Measurements from ENCODE around the gene CA10.
A peak's percentile ranks its signal among the peaks of the same experiment; 100 is the strongest.

CA10 gene

GRCh38 chr17:51646539-51646938 lies 512.0 kb downstream of the CA10 start:
- TF ChIP-seq CTCF (IDR thresholded peaks at IDR 0.05; ENCODE audit: insufficient read depth, low read length, poor library complexity, severe bottlenecking) = no peak
- Histone ChIP-seq H3K36me3 (ENCODE audit: control insufficient read depth, insufficient read depth, low read length) (no peaks in the 10 kb centered on the region), H3K4me3 (replicated peaks; ENCODE audit: low read depth, low read length) (no peak overlapping the region), H3K27me3 (replicated peaks; ENCODE audit: control insufficient read depth, insufficient read depth, low read length) (no peaks in the 10 kb centered on the region; the same call in 1 of the 2 replicates)
- no peak for DNase-seq (ENCODE audit: extremely low read depth, insufficient read length)

DNA sequence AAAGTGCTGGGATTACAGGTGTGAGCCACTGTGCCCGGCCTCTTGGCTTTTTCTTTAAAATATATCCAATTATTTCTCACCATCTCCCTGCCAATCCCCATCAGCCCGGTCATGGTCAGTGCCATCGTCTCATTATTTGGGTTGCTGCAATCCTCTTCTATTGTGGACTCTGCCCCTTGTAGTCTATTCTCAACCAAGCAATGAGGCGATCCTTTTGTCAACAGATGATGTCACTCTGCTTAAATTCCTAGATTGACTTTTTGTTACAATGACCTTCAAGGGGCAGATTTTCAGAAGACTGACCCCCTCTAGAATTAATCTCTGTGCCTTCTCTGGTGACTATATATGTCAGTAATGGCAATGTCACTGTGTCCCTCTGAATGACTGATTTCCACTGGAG lies 513.5 kb downstream of the CA10 start:
- no peak for TF ChIP-seq CTCF (IDR thresholded peaks at IDR 0.05; ENCODE audit: insufficient read depth, low read length, poor library complexity, severe bottlenecking)
- Histone ChIP-seq H3K4me3 (replicated peaks; ENCODE audit: low read depth, low read length) (no peak overlapping the region), H3K27me3 (replicated peaks; ENCODE audit: control insufficient read depth, insufficient read depth, low read length) (no peaks in the 10 kb centered on the region), H3K36me3 (ENCODE audit: control insufficient read depth, insufficient read depth, low read length) (no peaks in the 10 kb centered on the region)
- DNase-seq (ENCODE audit: extremely low read depth, insufficient read length) = no peak

DNA sequence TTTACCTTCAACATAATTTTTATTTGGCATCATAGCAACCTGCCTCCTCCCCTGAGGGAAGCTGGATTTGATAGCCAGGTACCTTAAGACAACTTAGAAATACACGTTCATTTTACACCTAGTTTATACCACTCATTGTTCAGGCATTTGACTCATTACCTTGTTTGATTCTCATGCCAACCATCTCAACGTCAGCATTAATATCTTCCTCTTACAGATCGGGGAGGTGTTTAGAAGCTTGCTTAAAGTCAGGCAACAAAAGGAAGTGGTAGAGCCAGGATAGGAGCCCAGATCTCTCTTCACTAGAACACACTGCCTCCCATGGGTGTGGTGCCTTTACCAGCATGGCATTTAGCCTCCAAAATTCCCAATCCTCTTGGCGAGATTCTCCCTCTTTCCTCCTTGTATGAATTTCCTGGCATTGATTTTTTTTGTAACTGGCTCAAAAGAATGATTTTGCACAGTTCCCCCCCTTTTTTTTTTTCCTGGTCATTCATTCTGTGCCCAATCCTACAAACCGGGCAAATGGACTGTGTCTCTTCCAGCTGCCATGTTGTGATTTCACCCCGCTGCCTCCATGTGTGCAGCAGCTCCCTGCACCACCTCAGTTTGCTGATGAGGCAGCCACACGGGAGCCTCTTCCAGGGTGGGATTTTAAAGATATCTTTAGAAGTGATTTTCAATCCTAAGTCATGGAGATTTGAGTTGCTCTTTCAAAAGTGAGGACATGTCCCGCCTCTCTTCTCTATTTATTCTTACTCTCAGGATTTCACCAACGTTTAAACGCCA lies 514.6 kb downstream of the CA10 start:
- H3K27me3 ChIP-seq (replicated peaks; ENCODE audit: control insufficient read depth, insufficient read depth, low read length) = no peaks in the 10 kb centered on the region
- DNase-seq (ENCODE audit: extremely low read depth, insufficient read length) = no peak
- TF ChIP-seq CTCF (IDR thresholded peaks at IDR 0.05; ENCODE audit: insufficient read depth, low read length, poor library complexity, severe bottlenecking) = no peak
- H3K4me3 ChIP-seq (replicated peaks; ENCODE audit: low read depth, low read length) = no peak overlapping the region
- H3K36me3 ChIP-seq (ENCODE audit: control insufficient read depth, insufficient read depth, low read length) = no peaks in the 10 kb centered on the region

- no peak for TF ChIP-seq CTCF (IDR thresholded peaks at IDR 0.05; ENCODE audit: insufficient read depth, low read length, poor library complexity, severe bottlenecking)
- Histone ChIP-seq H3K36me3 (ENCODE audit: control insufficient read depth, insufficient read depth, low read length) (no peaks in the 10 kb centered on the region), H3K27me3 (replicated peaks; ENCODE audit: control insufficient read depth, insufficient read depth, low read length) (no peaks in the 10 kb centered on the region), H3K4me3 (replicated peaks; ENCODE audit: low read depth, low read length) (no peak overlapping the region)
- no peak for DNase-seq (ENCODE audit: extremely low read depth, insufficient read length)
Measured at GRCh38 chr17:51642029-51642428, 516.5 kb downstream of the CA10 start.

GRCh38 chr17:51640108-51640622 lies 518.3 kb downstream of the CA10 start:
- H3K4me3 ChIP-seq (replicated peaks; ENCODE audit: low read depth, low read length) = no peak overlapping the region
- no peak for DNase-seq (ENCODE audit: extremely low read depth, insufficient read length)
- TF ChIP-seq CTCF (IDR thresholded peaks at IDR 0.05; ENCODE audit: insufficient read depth, low read length, poor library complexity, severe bottlenecking) = peak; percentile 58
- H3K27me3 ChIP-seq (replicated peaks; ENCODE audit: control insufficient read depth, insufficient read depth, low read length) = no peaks in the 10 kb centered on the region
- H3K36me3 ChIP-seq (ENCODE audit: control insufficient read depth, insufficient read depth, low read length) = no peaks in the 10 kb centered on the region
